ENCODE measurements around the gene MYT1.

Gene MYT1

DNA sequence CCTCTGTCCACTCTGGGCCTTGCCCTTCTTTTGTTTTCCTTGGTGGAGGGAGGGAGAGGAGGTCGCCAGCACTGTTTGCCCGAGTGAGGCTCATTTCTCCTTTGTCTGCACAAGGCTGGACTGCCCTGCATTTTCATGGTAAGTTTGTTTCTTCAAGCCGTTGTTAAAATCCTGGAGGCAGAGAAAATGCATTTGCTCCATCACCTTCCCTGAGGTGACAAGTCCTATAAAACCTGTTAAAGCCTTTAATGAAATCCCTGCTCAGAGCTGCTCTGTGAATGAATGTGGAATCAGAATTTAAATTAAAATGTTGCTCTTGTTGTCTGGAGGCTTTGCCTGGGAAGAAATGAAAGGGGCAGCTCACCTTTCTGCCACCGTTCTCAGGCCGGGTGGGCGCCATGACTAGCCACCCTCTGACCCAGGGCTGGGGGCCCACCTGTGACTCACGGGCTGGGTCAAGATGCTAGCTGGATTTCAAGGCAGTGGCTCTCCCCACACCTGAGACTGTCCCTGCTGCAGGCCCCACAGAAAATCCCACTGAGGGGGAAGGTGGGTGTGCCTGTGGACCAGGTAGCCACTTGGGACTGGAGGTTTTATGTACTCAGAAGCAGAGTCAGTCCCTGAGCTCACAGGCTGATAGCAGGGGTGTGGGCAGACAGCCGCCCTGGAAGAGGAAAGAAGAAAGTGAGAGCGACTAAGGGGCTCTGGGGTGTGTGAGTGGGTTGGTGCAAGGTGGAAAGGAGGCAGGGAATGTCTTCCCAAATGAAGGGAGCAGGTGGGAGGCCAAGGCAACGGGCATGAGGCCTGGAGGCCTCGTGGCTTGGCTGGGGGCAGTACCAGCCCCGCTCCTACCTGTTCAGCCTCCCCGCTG is 24.0 kb upstream of the MYT1 start:
- DNase-seq = no peak

DNA sequence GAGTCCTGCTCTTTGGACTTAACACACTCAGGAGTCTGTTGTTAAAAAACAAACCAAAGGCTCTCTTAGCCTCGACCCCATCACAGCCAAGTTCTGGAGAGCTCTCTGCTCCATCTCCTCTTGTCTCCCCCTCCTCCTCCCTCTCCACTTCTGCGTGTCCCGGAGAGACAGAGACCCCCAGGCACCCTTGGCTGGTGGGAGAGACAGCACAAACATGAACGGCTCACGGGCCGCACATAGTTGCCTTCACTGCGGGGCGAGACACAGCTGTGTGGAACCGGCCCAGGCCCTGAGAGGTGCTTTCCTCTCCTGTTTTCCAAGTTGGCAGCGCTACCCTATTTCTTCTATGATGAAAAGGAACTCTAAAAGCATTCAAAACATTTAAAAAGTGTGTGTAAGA is 23.3 kb upstream of the MYT1 start:
- no peak for DNase-seq

GRCh38 chr20:64142590-64142989 is 21.7 kb upstream of the MYT1 start:
- no peak for DNase-seq

DNA sequence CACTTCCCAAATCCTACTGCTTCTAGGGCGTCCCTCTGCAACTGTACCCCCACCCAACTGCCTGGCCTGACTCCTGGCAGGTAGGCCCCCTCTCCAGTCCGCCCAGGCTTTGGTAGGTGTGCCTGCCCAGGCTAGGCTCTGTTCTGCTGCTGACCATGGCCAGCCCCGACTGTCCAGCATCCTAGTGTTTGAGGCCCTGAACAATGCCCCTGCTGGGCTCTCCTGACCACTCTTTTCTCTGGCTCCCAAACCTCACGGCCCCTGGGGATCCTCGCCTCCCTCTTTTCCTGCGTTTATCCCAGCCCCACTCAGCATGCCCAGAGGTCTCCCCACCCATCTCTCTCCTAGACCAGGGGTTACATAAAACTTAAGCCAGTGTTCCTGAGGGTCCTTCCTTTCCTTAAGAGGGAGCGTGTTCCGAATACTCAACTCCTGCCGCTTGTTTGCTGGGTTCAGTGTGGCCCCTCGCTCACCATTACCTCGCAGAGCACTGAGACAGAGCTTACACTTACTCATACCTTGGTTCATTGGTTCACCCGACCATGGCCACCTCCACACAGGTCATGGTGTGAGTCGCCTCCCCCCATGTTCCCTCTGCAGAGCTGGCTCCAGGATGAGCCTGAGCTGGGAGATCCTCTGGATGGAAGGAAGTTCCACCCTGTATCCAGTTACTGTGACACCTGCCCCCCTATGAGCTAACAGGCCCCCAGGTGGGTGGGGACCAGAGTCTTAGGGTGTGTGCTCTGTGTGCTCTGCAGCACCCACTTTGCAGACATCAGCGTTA is 21.0 kb upstream of the MYT1 start:
- DNase-seq = no peak

GRCh38 chr20:64144144-64144912 is 19.9 kb upstream of the MYT1 start:
- DNase-seq = no peak

- no peak for DNase-seq
Measured at GRCh38 chr20:64145458-64146300, 18.6 kb upstream of the MYT1 start.

- no peak for DNase-seq
Measured at GRCh38 chr20:64146301-64146935, 17.8 kb upstream of the MYT1 start.

GRCh38 chr20:64146936-64147477 is 17.2 kb upstream of the MYT1 start:
- DNase-seq = no peak

GRCh38 chr20:64148581-64148980 is 15.7 kb upstream of the MYT1 start:
- DNase-seq = no peak

DNA sequence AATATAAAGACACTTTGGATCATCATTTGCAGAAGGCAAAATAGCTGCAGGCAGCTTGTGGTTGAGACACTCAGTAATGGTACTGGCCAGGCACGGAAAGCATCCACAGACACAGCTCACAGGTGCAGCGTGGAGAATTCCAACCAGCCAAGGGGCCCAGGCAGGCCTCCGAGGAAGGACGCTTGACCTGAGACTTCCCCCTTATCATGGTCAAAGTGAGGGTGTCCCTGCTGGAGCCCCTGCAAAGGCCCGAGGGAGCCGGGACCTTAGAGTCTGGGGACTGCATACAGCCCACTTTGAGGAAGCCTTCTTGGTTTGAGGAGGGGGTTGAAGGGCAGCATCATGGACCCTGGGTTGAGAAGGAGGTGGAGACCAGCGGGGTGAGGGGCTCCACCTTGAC is 15.1 kb upstream of the MYT1 start:
- DNase-seq = no peak

- no peak for DNase-seq
Measured at GRCh38 chr20:64149809-64150560, 14.3 kb upstream of the MYT1 start.

GRCh38 chr20:64150756-64151632 is 13.3 kb upstream of the MYT1 start:
- no peak for DNase-seq

GRCh38 chr20:64151633-64152530 is 12.4 kb upstream of the MYT1 start:
- no peak for DNase-seq

GRCh38 chr20:64152906-64153305 is 11.3 kb upstream of the MYT1 start:
- no peak for DNase-seq

- DNase-seq = no peak
Measured at GRCh38 chr20:64153410-64153809, 10.8 kb upstream of the MYT1 start.

DNA sequence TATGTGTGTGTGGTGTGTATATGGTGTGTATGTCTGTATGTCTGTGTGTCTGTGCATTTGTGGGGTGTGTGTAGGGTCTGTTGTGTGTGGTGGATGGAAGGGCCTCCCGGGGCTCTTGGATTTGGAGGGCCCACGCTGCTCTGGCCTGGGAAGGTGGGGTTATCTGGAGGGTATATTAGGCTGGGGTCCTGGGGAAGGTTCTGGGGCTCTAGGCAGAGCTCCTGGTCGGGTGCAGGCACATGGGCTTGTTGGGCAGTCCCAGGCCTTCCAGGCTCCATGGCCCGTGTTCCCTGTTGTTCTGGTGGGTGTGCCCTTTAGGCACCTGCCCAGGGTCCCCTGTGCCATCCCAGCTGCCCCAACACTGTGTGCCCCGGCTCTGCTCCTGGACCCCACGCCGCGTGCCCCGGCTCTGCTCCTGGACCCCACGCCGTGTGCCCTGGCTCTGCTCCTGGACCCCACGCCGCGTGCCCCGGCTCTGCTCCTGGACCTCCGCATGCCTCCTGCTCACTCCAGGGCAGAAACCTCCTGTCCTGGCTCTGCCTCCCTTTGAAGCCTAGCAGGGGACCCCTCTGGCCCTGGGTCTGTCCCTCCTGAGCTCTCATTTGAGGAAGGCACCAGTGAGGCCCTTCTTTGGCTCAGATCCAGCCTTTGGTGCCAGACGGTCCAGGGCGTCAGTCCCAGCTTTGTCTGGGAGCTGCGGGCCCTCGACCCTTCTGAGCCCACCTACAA is 10.2 kb upstream of the MYT1 start:
- DNase-seq = no peak

DNA sequence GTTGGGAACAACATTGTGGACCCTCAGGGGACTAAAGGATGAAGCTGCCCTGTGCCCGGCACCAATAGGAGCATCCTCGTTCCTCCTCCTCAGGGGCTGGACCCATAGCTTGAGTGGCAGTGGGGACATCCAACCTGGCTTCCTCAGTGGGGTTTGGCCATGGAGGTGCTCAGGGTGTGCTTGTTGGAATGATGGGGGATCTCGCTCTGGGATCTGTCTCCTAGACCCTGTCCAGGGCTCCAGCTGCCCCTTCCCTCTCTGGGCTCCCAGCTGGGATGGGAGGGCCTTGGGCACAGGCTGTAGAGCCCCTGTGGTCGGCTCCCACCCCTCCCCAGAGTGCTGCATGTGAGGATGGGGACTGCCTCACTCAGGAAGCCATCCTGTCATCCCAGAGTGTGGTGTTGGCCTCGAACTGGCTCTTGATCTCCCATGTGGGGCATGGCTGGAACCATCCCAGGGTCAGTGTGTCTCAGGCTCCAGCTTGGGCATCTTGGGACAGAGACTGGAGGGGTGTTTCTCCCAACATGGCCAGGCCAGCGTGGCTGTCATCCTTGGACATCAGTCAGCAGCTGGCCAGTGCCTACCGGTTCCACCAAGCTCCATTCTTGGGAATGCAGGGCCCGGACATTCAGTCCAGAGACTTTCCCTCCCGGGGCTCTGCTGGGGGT is 9.5 kb upstream of the MYT1 start:
- DNase-seq = no peak
